Duodenal mucosa (tissue), 2 donors: ENCODE data around the gene TCF19.
"Not testable (repeated sequence)": the region's sequence is repeated elsewhere in the genome, so short reads cannot be mapped to it uniquely, and the experiment has no call there.

ENCODE experiments used
- H3K27ac ChIP-seq: one replicate; pipeline ENCODE4 v1.7.0; 2013; ENCODE audit warnings: low read depth, low read length
- H3K27me3 ChIP-seq, 2 donors: one replicate each; pipeline ENCODE4 v1.7.0; 2013; ENCODE audit warnings: low read length in 2 of 2, control low read depth in 1 of 2; ENCODE audit not compliant: insufficient read depth in 2 of 2, control insufficient read depth in 1 of 2
- H3K36me3 ChIP-seq, 2 donors: one replicate each; pipeline ENCODE4 v1.7.0; 2013; ENCODE audit warnings: low read length in 2 of 2, control low read depth in 1 of 2; ENCODE audit not compliant: insufficient read depth in 2 of 2, control insufficient read depth in 1 of 2
- H3K4me1 ChIP-seq, 2 donors: one replicate each; pipeline ENCODE4 v1.7.0; 2013; ENCODE audit warnings: low read length in 2 of 2, control low read depth in 1 of 2; ENCODE audit not compliant: insufficient read depth in 2 of 2, control insufficient read depth in 1 of 2
- H3K4me3 ChIP-seq, 2 donors: one replicate each; pipeline ENCODE4 v1.7.0; 2013; ENCODE audit warnings: low read length in 2 of 2, low read depth in 1 of 2
- H3K9ac ChIP-seq, 2 donors: one replicate each; pipeline ENCODE4 v1.7.0; 2013; ENCODE audit warnings: low read length in 2 of 2, low read depth in 1 of 2
- H3K9me3 ChIP-seq, 2 donors: one replicate each; pipeline ENCODE4 v1.7.0; 2013; ENCODE audit warnings: low read length in 2 of 2, control low read depth in 1 of 2; ENCODE audit not compliant: control insufficient read depth in 1 of 2

Gene TCF19

GRCh38 chr6:31178143-31179041 lies 20.0 kb downstream of the TCF19 start:
- Histone ChIP-seq H3K9ac (no peak overlapping the region), H3K4me3 (no peak overlapping the region), H3K4me1 (peaks cover 10 to 16% of the 10 kb centered on the region in 2 donors), H3K27me3 (no peaks in the 10 kb centered on the region), H3K9me3 (no peaks in the 10 kb centered on the region), H3K27ac (no peak overlapping the region), H3K36me3 (peaks cover 19 to 23% of the 10 kb centered on the region in 2 donors)

DNA sequence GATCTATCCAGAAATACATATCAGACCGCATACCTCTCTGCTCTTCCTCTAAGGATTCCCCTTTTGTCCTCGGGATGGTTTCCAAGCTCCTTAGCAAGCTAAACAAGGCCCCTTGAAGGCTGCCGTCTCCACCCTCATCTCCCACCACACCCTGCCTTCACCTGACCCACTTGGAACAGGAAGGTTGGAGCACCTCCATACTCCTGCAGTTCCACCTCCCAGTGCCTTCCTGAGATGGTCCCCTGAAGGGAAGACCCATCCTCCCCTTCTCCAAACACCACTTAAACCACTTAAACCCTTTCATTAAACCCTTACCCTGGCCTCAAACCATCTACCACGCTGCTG lies 20.6 kb downstream of the TCF19 start:
- H3K4me1 ChIP-seq: peaks cover 10 to 16% of the 10 kb centered on the region in 2 donors
- H3K9me3 ChIP-seq: no peaks in the 10 kb centered on the region
- peaks cover 16 to 23% of the 10 kb centered on the region in 2 donors for H3K36me3 ChIP-seq
- no peak overlapping the region for H3K9ac ChIP-seq
- H3K27ac ChIP-seq: no peak overlapping the region
- no peaks in the 10 kb centered on the region for H3K27me3 ChIP-seq
- no peak overlapping the region for H3K4me3 ChIP-seq

DNA sequence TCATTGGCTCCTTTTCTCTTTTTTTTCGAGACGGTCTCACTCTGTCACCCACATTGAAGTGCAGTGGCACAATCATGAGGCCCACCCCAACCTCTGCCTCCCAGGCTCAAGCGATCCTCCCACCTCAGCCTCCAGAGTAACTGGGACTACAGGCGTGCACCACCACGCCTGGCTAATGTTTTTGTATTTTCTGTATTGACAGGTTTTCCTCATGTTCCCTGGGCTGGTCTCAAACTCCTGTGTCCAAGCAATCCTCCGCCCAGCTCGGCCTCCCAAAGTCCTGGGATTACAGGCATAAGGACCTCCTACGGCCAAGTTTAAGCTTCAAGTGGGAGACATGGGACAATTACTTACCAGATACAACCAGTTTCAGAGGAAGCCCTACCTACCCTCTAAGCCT lies 21.5 kb downstream of the TCF19 start:
- H3K4me1 ChIP-seq: peaks cover 10 to 16% of the 10 kb centered on the region in 2 donors

DNA sequence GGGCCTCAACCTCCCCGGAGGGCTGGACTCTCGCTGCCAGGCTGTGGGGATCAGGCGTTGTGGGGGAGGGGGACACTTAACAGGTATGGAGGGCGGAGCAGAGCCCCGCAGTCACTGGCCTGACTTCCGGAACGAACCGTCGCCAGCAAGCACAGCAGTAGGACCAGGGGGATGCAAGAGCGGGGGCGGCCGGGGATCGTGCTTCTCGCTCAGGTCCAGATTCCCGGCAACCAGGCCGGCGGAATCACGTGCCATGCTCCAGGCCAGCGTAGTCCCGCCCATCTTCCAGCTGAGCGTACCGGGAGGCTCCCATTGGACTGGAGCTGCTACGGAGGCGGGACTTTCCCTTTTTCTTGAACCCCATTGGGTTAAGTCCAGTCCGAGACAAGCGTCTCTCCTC lies 22.1 kb downstream of the TCF19 start:
- Histone ChIP-seq H3K27me3 (no peaks in the 10 kb centered on the region), H3K4me3 (peak overlapping the region; percentile 55 to 62), H3K27ac (no peak overlapping the region), H3K9me3 (no peaks in the 10 kb centered on the region), H3K4me1 (peaks cover 10 to 16% of the 10 kb centered on the region in 2 donors), H3K36me3 (peaks cover 8 to 18% of the 10 kb centered on the region in 2 donors), H3K9ac (peak overlapping the region in 1 of 2 donors; percentile 48)

More for the DNA sequence above, 21.5 kb downstream of the TCF19 start:
- Histone ChIP-seq H3K4me3 (peak overlapping the region; percentile 55 to 62), H3K27me3 (no peaks in the 10 kb centered on the region), H3K9me3 (no peaks in the 10 kb centered on the region), H3K36me3 (peaks cover 14 to 23% of the 10 kb centered on the region in 2 donors), H3K9ac (peak overlapping the region in 1 of 2 donors; percentile 48), H3K27ac (no peak overlapping the region)

DNA sequence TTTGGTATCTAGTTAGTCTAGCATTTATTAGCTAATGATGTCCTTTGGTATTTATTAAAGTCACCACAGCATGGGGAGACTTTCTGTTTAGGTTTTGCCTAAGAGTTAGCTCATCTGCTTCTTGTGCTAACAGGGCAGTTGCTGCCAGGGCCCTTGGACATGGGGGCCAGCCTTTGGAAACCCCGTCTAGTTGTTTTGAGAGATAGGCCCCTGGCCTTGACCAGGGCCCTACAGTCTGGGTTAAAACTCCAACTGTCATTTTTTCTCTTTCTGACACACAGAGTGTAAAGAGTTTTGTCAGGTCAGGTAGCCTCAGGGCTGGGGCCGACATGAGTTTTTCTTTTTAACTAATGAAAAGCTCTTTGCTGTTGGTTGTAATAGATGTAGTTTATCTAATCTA lies 24.9 kb downstream of the TCF19 start:
- H3K4me1 ChIP-seq: peaks cover 17 to 18% of the 10 kb centered on the region in 2 donors
- not testable (repeated sequence) for H3K9me3 ChIP-seq

GRCh38 chr6:31183859-31184258 lies 25.5 kb downstream of the TCF19 start:
- H3K9me3 ChIP-seq, H3K27ac ChIP-seq, H3K36me3 ChIP-seq, H3K27me3 ChIP-seq: not testable (repeated sequence)
- Histone ChIP-seq H3K4me1 (peaks cover 12 to 14% of the 10 kb centered on the region in 2 donors), H3K9ac (peak overlapping the region in 1 of 2 donors; percentile 25), H3K4me3 (peak overlapping the region; percentile 50 to 52)

More for the DNA sequence above, 24.9 kb downstream of the TCF19 start:
- H3K27ac ChIP-seq, H3K36me3 ChIP-seq, H3K4me3 ChIP-seq, H3K27me3 ChIP-seq, H3K9ac ChIP-seq: not testable (repeated sequence)

DNA sequence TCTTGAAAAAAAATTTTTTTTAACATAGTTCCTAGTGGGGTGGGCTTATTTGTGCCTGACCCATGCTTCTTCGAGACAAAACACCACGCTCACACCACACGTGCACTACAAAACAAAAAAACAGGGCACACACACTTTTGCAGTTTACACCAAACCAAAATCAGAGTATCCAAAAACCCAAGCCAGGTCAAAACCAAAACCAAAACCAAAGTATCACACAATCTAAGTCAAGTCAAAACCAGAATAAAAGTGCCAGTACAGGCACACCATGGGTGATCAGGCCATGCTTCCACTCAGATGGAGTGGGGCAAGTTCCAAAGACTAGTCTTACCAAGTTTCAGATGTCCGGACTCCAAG lies 27.3 kb downstream of the TCF19 start:
- not testable (repeated sequence) for H3K9me3 ChIP-seq, H3K27me3 ChIP-seq, H3K36me3 ChIP-seq
- peak overlapping the region; percentile 97 for H3K27ac ChIP-seq
- peak overlapping the region; percentile 53 to 62 for H3K4me3 ChIP-seq
- H3K4me1 ChIP-seq: peaks cover 3 to 10% of the 10 kb centered on the region in 2 donors
- H3K9ac ChIP-seq: peak overlapping the region; percentile 68 to 75

DNA sequence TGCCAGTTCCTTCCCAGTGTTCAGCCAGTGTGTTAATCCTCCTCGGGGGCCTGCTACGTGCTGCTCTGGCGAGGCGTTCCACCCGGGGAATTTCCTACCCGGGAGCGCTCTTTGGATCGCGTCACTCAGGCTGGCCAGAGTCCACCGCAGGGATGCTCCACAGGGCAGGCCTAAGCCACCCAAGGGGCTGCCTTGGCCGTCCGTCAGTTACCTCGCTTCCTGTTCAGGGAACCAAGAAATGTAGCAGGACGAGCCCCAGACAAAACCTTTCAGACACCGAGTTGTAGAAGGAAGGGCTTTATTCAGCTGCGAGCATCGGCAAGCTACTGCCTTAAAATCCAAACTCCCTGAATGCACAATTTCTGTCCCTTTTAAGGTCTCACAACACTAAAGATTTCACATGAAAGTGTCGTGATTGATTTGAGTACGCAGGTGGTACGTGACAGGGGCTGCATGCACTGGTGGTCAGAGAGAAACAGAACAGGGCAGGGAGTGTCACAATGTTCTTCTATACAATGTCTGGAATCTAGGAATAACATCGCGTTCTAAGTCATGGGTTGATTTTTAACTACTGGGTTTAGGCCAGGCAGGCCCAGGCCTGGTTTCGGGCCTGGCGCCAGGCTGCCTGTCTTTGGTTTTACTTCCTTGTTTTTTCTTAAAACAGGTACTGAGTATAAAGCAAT lies 27.8 kb downstream of the TCF19 start:
- H3K9ac ChIP-seq: peak overlapping the region; percentile 68 to 75
- H3K9me3 ChIP-seq: no peaks in the 10 kb centered on the region
- peak overlapping the region; percentile 97 for H3K27ac ChIP-seq
- H3K4me3 ChIP-seq: peak overlapping the region; percentile 53 to 62
- H3K4me1 ChIP-seq: peaks cover 3 to 10% of the 10 kb centered on the region in 2 donors
- H3K27me3 ChIP-seq: no peaks in the 10 kb centered on the region
- H3K36me3 ChIP-seq: no peaks in the 10 kb centered on the region

GRCh38 chr6:31187780-31188194 lies 29.4 kb downstream of the TCF19 start:
- Histone ChIP-seq H3K4me3 (no peak overlapping the region), H3K27me3 (no peaks in the 10 kb centered on the region), H3K27ac (peak overlapping the region; percentile 58), H3K36me3 (no peaks in the 10 kb centered on the region), H3K9ac (peak overlapping the region in 1 of 2 donors; percentile 75), H3K9me3 (no peaks in the 10 kb centered on the region), H3K4me1 (peaks cover 3 to 10% of the 10 kb centered on the region in 2 donors)

DNA sequence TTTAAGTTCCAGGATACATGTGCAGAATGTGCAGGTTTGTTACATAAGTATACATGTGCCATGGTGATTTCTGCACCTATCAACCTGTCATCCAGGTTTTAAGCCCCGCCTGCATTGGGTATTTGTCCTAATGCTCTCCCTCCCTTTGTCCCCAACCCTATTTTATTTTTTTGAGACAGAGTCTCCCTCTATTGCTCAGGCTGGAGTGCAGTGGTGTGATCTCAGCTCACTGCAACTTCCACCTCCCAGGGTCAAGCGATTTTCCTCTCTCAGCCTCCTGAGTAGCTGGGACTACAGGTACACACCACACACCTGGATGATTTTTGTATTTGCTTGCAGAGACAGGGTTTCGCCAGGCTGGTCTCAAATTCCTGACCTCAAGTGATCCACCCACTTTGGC lies 30.8 kb downstream of the TCF19 start:
- H3K27ac ChIP-seq, H3K9ac ChIP-seq, H3K36me3 ChIP-seq, H3K4me3 ChIP-seq, H3K27me3 ChIP-seq, H3K4me1 ChIP-seq, H3K9me3 ChIP-seq: not testable (repeated sequence)
